GM23338 (cell line): ENCODE measurements around the gene CCIN. TPM values are rescaled to one million over a fixed set of nuclear protein-coding genes. Genes with fewer than 3 reads are reported as not detected.

Experiments
- ATAC-seq: fragments of 200-7000 bp; cut with Tn5 transposase; 3 replicates; pipeline ENCODE4 v1.9.1; 2020
- DNase-seq: peaks from one replicate; pipeline ENCODE4 v3.0.0-alpha.2; 2015; ENCODE audit warnings: low spot score
- H2AFZ ChIP-seq: fragments of 200-600 bp; sonication (generic); 2 replicates; pipeline ENCODE4 v1.8.0; 2016; ENCODE audit warnings: antibody characterized with exemption, mild to moderate bottlenecking, moderate library complexity
- H3F3A ChIP-seq: fragments of 200-600 bp; sonication (generic); replicated peaks from 2 replicates; pipeline ENCODE4 v1.8.0; 2017; ENCODE audit warnings: antibody characterized with exemption, mixed run types, low read depth
- H3K27ac ChIP-seq: fragments of 200-600 bp; sonication (generic); 2 replicates; pipeline ENCODE4 v1.6.1; 2016; ENCODE audit warnings: low read depth
- H3K27me3 ChIP-seq: fragments of 200-600 bp; sonication (generic); 2 replicates; pipeline ENCODE4 v1.8.0; 2016; ENCODE audit warnings: mild to moderate bottlenecking, mixed run types, moderate library complexity; ENCODE audit not compliant: insufficient read depth
- H3K36me3 ChIP-seq: fragments of 200-600 bp; sonication (generic); 2 replicates; pipeline ENCODE4 v1.8.0; 2016; ENCODE audit warnings: mild to moderate bottlenecking; ENCODE audit not compliant: insufficient read depth
- H3K4me1 ChIP-seq: fragments of 200-600 bp; sonication (generic); 2 replicates; pipeline ENCODE4 v1.8.0; 2016; ENCODE audit warnings: mild to moderate bottlenecking, moderate library complexity; ENCODE audit not compliant: insufficient read depth
- H3K4me2 ChIP-seq: fragments of 200-600 bp; sonication (generic); 2 replicates; pipeline ENCODE4 v1.7.1; 2017; ENCODE audit warnings: mixed run types
- H3K4me3 ChIP-seq: fragments of 200-600 bp; sonication (generic); 2 replicates; pipeline ENCODE4 v1.6.1; 2016; ENCODE audit warnings: mixed run types
- H3K79me2 ChIP-seq: fragments of 200-600 bp; sonication (generic); replicated peaks from 2 replicates; pipeline ENCODE4 v1.8.0; 2017; ENCODE audit warnings: mild to moderate bottlenecking; ENCODE audit not compliant: insufficient read depth
- H3K9me2 ChIP-seq: fragments of 200-600 bp; sonication (generic); 2 replicates; pipeline ENCODE4 v1.8.0; 2017; ENCODE audit not compliant: insufficient read depth
- H4K20me1 ChIP-seq: fragments of 200-600 bp; sonication (generic); replicated peaks from 2 replicates; pipeline ENCODE4 v1.8.0; 2017; ENCODE audit warnings: mild to moderate bottlenecking; ENCODE audit not compliant: insufficient read depth
- H3K27ac Mint-ChIP-seq: 2 replicates; pipeline ENCODE4 v1.8.0; 2020; ENCODE audit warnings: inconsistent platforms, mild to moderate bottlenecking, moderate library complexity, mixed read lengths
- H3K27me3 Mint-ChIP-seq: 3 replicates; pipeline ENCODE4 v1.8.0; 2022; ENCODE audit warnings: low read depth, mild to moderate bottlenecking, moderate library complexity, mixed read lengths, inconsistent platforms; ENCODE audit not compliant: insufficient read depth, poor library complexity
- H3K36me3 Mint-ChIP-seq: 3 replicates; pipeline ENCODE4 v1.8.0; 2021; ENCODE audit warnings: low read depth, mild to moderate bottlenecking, inconsistent platforms, moderate library complexity, mixed read lengths
- H3K4me1 Mint-ChIP-seq: 3 replicates; pipeline ENCODE4 v1.8.0; 2020; ENCODE audit warnings: mild to moderate bottlenecking, inconsistent platforms, mixed read lengths
- H3K4me3 Mint-ChIP-seq: 3 replicates; pipeline ENCODE4 v1.8.0; 2021; ENCODE audit warnings: moderate library complexity, mild to moderate bottlenecking, inconsistent platforms, mixed read lengths
- H3K9me3 Mint-ChIP-seq: 3 replicates; pipeline ENCODE4 v1.8.0; 2020; ENCODE audit warnings: moderate library complexity, mild to moderate bottlenecking, inconsistent platforms, mixed read lengths
- CREB1 ChIP-seq: fragments of 250-450 bp; sonication (Bioruptor Pico); IDR thresholded peaks from 2 replicates; pipeline ENCODE4 v1.5.0; 2020; ENCODE audit warnings: low read depth, mild to moderate bottlenecking, moderate library complexity
- CTCF ChIP-seq, 2 experiments: fragments of 200-600 bp in 1 of 2; sonication (generic) in 1 of 2; conservative IDR thresholded peaks; 2 replicates each; pipeline versions ENCODE4 v1.5.1 to v1.6.1; 2016 to 2017; ENCODE audit warnings: antibody characterized with exemption in 2 of 2, low read depth in 2 of 2, mild to moderate bottlenecking in 2 of 2, moderate library complexity in 1 of 2
- EZH2 ChIP-seq: fragments of 200-600 bp; sonication (generic); IDR thresholded peaks from one replicate; pipeline ENCODE4 v1.8.0; 2017; ENCODE audit warnings: antibody characterized with exemption, mild to moderate bottlenecking, low read depth; ENCODE audit not compliant: unreplicated experiment
- ZNF331 ChIP-seq: fragments of 250-450 bp; sonication (Bioruptor Pico); IDR thresholded peaks from 2 replicates; pipeline ENCODE4 v1.5.0; 2020; ENCODE audit warnings: low read depth, mild to moderate bottlenecking, moderate library complexity
- ZNF462 ChIP-seq: fragments of 250-450 bp; sonication (Bioruptor Pico); IDR thresholded peaks from 2 replicates; pipeline ENCODE4 v1.5.0; 2020; ENCODE audit warnings: mild to moderate bottlenecking, moderate library complexity
- polyA plus RNA-seq: library from polyadenylated mRNA; unstranded; fragments of >200 nt; fragmentation: Nextera tagmentation; extraction: Ambion mirVana; gene quantifications from 2 replicates; pipeline ENCODE4 v1.2.1, GENCODE V29; 2016
- total RNA-seq: library from RNA; depleted of rRNA; stranded (reverse); fragments of >200 nt; shearing (Covaris generic); gene quantifications from 2 replicates; pipeline ENCODE4 v1.2.3, GENCODE V29; 2014

Gene CCIN
- total and polyA plus RNA-seq, 2 experiments from 2014 or later, result 0.14 TPM; not detected in 1

GRCh38 chr9:36208521-36209253 is 39.5 kb downstream of the CCIN start (continued):
- TF ChIP-seq ZNF462, result no peak

- H3K27ac ChIP-seq, result no peak overlapping the region
- no peak for DNase-seq
- Mint-ChIP-seq H3K9me3 (no peaks in the 10 kb centered on the region), H3K4me3 (no peak overlapping the region), H3K36me3 (peaks cover 72% of the 10 kb centered on the region), H3K27ac (no peak overlapping the region), H3K4me1 (no peaks in the 10 kb centered on the region), H3K27me3 (no peaks in the 10 kb centered on the region)
- peaks cover 54% of the 10 kb centered on the region for H4K20me1 ChIP-seq
- 0 out of 2 replicates have a peak, but pooled peaks cover 2% of the 10 kb centered on the region for H3F3A ChIP-seq
- TF ChIP-seq ZNF331 (CRISPR knock-in tag) (no peak), EZH2 (no peak), CREB1 (CRISPR knock-in tag) (no peak), CTCF (conservative IDR thresholded peaks at IDR 0.05; ENCODE audit: low read depth in 2 of 2) (no peak)
- H3K27me3 ChIP-seq, result no peaks in the 10 kb centered on the region
- H3K9me2 ChIP-seq, result no peaks in the 10 kb centered on the region
- no peak for ATAC-seq
- peaks cover 76% of the 10 kb centered on the region for H3K79me2 ChIP-seq
- peaks cover 42% of the 10 kb centered on the region for H3K36me3 ChIP-seq
- no peak overlapping the region for H3K4me2 ChIP-seq
- H2AFZ ChIP-seq, result no peak overlapping the region
- H3K4me1 ChIP-seq, result no peaks in the 10 kb centered on the region
- H3K4me3 ChIP-seq, result no peak overlapping the region
Measured at GRCh38 chr9:36210722-36211121, 41.5 kb downstream of the CCIN start.
